ENCODE data around the gene CDK5R1. TPM values are rescaled to one million over a fixed set of nuclear protein-coding genes. Genes with fewer than 3 reads are reported as not detected.

CDK5R1 gene
- total and polyA plus RNA-seq, 2 donors (not counting 1 experiment from before 2014, with no cell fraction given) = 2.4 to 6.2 TPM

DNA sequence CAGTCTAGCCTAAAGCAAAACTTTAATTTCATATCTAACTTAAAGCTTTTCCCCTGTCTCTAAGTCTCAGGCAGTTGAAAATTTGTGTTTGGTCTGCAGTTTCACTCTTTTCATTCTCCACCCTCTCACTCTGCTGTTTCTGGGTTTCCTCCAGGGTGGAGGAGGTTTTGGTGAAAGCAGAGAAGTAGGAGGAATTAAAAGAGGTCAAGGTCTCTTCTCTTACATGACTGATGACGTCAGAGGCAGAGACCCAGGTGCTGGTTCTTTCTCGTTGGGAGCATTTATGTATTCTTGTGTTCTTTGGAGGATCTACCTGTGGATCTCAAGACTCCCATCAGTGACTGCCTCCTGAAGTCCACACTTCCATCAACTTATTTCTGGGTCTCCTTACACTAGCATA lies 44.9 kb upstream of the CDK5R1 start:
- Histone ChIP-seq H3K27ac (ENCODE audit: low read length in 2 of 2) (no peak overlapping the region), H4K20me1 (ENCODE audit: control insufficient read depth, insufficient read depth, low read length, poor library complexity, severe bottlenecking) (no peaks in the 10 kb centered on the region), H3K79me2 (ENCODE audit: control insufficient read depth, insufficient read depth, low read length) (peaks cover 32% of the 10 kb centered on the region), H3K4me2 (replicated peaks; ENCODE audit: low read depth, low read length, poor library complexity, severe bottlenecking) (no peak overlapping the region), H3K4me1 (ENCODE audit: control insufficient read depth in 2 of 2, insufficient read depth in 2 of 2, low read length in 2 of 2) (peaks cover 18 to 23% of the 10 kb centered on the region in 2 donors), H3K9ac (ENCODE audit: low read length) (no peak overlapping the region), H3K9me3 (ENCODE audit: control extremely low read depth in 1 of 3, control insufficient read depth in 2 of 3, insufficient read depth in 1 of 3, low read length in 2 of 3) (no peaks in the 10 kb centered on the region), H3K4me3 (ENCODE audit: control extremely low read depth in 1 of 5, extremely low read depth in 1 of 5, insufficient read depth in 1 of 5, low read depth in 2 of 5, low read length in 4 of 5) (no peak overlapping the region), H2AFZ (ENCODE audit: insufficient read depth, low read depth, low read length, poor library complexity, severe bottlenecking) (no peak overlapping the region), H3K27me3 (replicated peaks in 1 of 4; ENCODE audit: control extremely low read depth in 1 of 4, control insufficient read depth in 3 of 4, insufficient read depth in 4 of 4, low read length in 3 of 4) (peaks cover 0 to 2% (median under 1%) of the 10 kb centered on the region in 4 experiments), H3K36me3 (replicated peaks in 1 of 2; ENCODE audit: control extremely low read depth in 1 of 2, control insufficient read depth in 1 of 2, extremely low read depth in 1 of 2, insufficient read depth in 2 of 2, low read length in 1 of 2) (no peaks in the 10 kb centered on the region)
- H3K27me3 Mint-ChIP-seq = no peaks in the 10 kb centered on the region
- ChIA-PET POLR2A (no interaction called here), CTCF (interaction anchor here (0.5 kb wide), 1 partner anchor 119 kb away, joined by 3 read pairs; no protein-coding TSS in a partner anchor)
- H3K9me3 Mint-ChIP-seq (ENCODE audit: insufficient read depth) = no peaks in the 10 kb centered on the region
- DNase-seq (no peak), ATAC-seq (ENCODE audit: low read depth) (no peak)
- TF ChIP-seq, protein P1, sequence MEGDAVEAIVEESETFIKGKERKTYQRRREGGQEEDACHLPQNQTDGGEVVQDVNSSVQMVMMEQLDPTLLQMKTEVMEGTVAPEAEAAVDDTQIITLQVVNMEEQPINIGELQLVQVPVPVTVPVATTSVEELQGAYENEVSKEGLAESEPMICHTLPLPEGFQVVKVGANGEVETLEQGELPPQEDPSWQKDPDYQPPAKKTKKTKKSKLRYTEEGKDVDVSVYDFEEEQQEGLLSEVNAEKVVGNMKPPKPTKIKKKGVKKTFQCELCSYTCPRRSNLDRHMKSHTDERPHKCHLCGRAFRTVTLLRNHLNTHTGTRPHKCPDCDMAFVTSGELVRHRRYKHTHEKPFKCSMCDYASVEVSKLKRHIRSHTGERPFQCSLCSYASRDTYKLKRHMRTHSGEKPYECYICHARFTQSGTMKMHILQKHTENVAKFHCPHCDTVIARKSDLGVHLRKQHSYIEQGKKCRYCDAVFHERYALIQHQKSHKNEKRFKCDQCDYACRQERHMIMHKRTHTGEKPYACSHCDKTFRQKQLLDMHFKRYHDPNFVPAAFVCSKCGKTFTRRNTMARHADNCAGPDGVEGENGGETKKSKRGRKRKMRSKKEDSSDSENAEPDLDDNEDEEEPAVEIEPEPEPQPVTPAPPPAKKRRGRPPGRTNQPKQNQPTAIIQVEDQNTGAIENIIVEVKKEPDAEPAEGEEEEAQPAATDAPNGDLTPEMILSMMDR (IDR thresholded peaks at IDR 0.05) = no peak
- no peak overlapping the region for H3K4me3 Mint-ChIP-seq
- WGBS (ENCODE audit: insufficient coverage) = no CpG with 5 or more reads among the region's 2 CpGs
- peaks cover 28% of the 10 kb centered on the region for H3K4me1 Mint-ChIP-seq
- intact Hi-C loops (cut with micrococcal nuclease) = loop anchor here (5.0 kb wide), 2 partner anchors 190 to 435 kb away; partner anchors contain the start of gene MYO1D
- H3K27ac Mint-ChIP-seq = no peak overlapping the region

GRCh38 chr17:32443827-32444300 lies 42.9 kb upstream of the CDK5R1 start:
- H3K9ac ChIP-seq (ENCODE audit: low read length) = peak overlapping the region; percentile 91
- CTCF ChIA-PET = interaction anchor here (0.6 to 3.2 kb wide), 14 partner anchors 8 to 192 kb away, joined by 3 to 29 read pairs (median 4); no protein-coding TSS in a partner anchor
- peak overlapping the region; percentile 71 to 96 (median 95) for H3K4me3 ChIP-seq (ENCODE audit: control extremely low read depth in 1 of 5, extremely low read depth in 1 of 5, insufficient read depth in 1 of 5, low read depth in 2 of 5, low read length in 4 of 5)
- peak overlapping the region; percentile 86 for H3K4me3 Mint-ChIP-seq
- intact Hi-C loops (cut with micrococcal nuclease) = loop anchor here (5.0 kb wide), 2 partner anchors 192 to 433 kb away; partner anchors contain the start of gene MYO1D
- no peaks in the 10 kb centered on the region for H3K9me3 Mint-ChIP-seq (ENCODE audit: insufficient read depth)
- H3K4me1 Mint-ChIP-seq = peaks cover 34% of the 10 kb centered on the region
- POLR2A ChIA-PET = interaction anchor here (0.5 kb wide), 1 partner anchor 93 kb away, joined by 3 read pairs; no protein-coding TSS in a partner anchor
- H2AFZ ChIP-seq (ENCODE audit: insufficient read depth, low read depth, low read length, poor library complexity, severe bottlenecking) = peak overlapping the region; percentile 92
- no peak for ATAC-seq (ENCODE audit: low read depth)
- no peak overlapping the region for H3K27ac ChIP-seq (ENCODE audit: low read length in 2 of 2)
- no peaks in the 10 kb centered on the region for H3K9me3 ChIP-seq (ENCODE audit: control extremely low read depth in 1 of 3, control insufficient read depth in 2 of 3, insufficient read depth in 1 of 3, low read length in 2 of 3)
- peak overlapping the region; percentile 89 for H3K4me2 ChIP-seq (replicated peaks; ENCODE audit: low read depth, low read length, poor library complexity, severe bottlenecking)
- 8% methylated on average over 28 of the region's 29 CpGs for WGBS (ENCODE audit: insufficient coverage)
- no peaks in the 10 kb centered on the region for H4K20me1 ChIP-seq (ENCODE audit: control insufficient read depth, insufficient read depth, low read length, poor library complexity, severe bottlenecking)
- peaks cover 18 to 23% of the 10 kb centered on the region in 2 donors for H3K4me1 ChIP-seq (ENCODE audit: control insufficient read depth in 2 of 2, insufficient read depth in 2 of 2, low read length in 2 of 2)
- TF ChIP-seq, protein P1 (IDR thresholded peaks at IDR 0.05) = peak; percentile 94
- TF ChIP-seq EZH2 (IDR thresholded peaks at IDR 0.05; ENCODE audit: borderline replicate concordance, insufficient read depth, low read depth, low read length, poor library complexity, severe bottlenecking) = no peak
- no peak for DNase-seq
- no peaks in the 10 kb centered on the region for H3K27me3 Mint-ChIP-seq
- H3K36me3 ChIP-seq (replicated peaks in 1 of 2; ENCODE audit: control extremely low read depth in 1 of 2, control insufficient read depth in 1 of 2, extremely low read depth in 1 of 2, insufficient read depth in 2 of 2, low read length in 1 of 2) = peaks cover 8 to 17% of the 10 kb centered on the region in 2 experiments
- H3K79me2 ChIP-seq (ENCODE audit: control insufficient read depth, insufficient read depth, low read length) = peaks cover 52% of the 10 kb centered on the region
- peak overlapping the region; percentile 90 for H3K27ac Mint-ChIP-seq
- H3K27me3 ChIP-seq (replicated peaks in 1 of 4; ENCODE audit: control extremely low read depth in 1 of 4, control insufficient read depth in 3 of 4, insufficient read depth in 4 of 4, low read length in 3 of 4) = peaks cover 0 to 2% (median under 1%) of the 10 kb centered on the region in 4 experiments
